ENCODE data around the gene CCM2.
A peak's percentile ranks its signal among the peaks of the same experiment; 100 is the strongest.

DNA sequence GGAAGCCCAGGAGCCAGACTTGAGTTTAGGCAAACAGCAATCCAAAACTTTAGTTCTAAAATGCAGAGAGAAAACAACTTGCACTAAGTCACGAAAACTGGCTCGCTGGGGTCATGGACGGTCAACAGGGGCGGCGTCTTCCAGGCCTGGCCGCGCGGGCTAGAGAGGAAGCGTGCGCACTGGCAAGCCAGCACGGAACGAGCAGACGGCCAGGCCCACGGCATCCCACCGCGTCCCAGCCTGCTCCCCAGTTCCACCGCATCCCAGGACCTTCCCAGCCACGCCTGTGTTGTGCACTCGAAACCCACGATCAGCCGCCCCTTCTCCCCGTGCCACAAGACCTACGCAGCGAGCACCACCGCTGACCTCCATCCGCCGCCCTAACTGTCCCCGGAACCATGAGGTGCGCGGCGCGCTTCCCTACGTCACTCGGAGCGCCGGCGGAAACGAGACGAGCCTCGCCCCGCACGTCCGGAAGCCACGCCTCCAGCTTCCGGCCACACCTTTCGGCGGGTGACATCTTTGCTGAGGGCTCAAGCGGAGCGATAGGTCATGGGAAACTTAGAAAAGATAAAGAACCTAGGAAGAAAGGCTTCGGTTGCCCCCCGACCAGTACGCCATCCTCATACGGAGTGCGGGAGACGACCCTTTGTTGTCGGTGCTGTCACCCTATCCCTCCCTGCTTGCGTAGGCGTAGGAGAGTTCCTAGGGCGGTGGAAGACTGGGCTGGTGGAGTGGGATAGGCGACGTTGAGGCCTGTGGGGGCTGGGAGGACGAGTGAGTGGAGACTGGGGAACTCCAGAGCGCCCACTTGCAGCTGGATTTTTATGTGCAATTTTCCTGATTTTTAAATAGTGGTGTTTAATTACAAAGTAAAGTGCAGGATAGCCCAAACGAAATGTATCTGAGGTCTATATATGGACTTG, 111.6 kb downstream of the CCM2 start, which contains the start of gene TBRG4:
- TF ChIP-seq, protein P1, sequence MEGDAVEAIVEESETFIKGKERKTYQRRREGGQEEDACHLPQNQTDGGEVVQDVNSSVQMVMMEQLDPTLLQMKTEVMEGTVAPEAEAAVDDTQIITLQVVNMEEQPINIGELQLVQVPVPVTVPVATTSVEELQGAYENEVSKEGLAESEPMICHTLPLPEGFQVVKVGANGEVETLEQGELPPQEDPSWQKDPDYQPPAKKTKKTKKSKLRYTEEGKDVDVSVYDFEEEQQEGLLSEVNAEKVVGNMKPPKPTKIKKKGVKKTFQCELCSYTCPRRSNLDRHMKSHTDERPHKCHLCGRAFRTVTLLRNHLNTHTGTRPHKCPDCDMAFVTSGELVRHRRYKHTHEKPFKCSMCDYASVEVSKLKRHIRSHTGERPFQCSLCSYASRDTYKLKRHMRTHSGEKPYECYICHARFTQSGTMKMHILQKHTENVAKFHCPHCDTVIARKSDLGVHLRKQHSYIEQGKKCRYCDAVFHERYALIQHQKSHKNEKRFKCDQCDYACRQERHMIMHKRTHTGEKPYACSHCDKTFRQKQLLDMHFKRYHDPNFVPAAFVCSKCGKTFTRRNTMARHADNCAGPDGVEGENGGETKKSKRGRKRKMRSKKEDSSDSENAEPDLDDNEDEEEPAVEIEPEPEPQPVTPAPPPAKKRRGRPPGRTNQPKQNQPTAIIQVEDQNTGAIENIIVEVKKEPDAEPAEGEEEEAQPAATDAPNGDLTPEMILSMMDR (IDR thresholded peaks at IDR 0.05), result peak in 4 of 5 experiments; percentile 15 to 45 (median 34)
- peak; percentile 83 to 96 for TF ChIP-seq POLR2A (IDR thresholded peaks at IDR 0.05)

All from tibial nerve (tissue), 3 donors.